Measurements from ENCODE around the gene SP8. TPM values are rescaled to one million over a fixed set of nuclear protein-coding genes. Genes with fewer than 3 reads are reported as not detected.

The SP8 gene
- total RNA-seq, 4 donors from 2014 or later: not detected

DNA sequence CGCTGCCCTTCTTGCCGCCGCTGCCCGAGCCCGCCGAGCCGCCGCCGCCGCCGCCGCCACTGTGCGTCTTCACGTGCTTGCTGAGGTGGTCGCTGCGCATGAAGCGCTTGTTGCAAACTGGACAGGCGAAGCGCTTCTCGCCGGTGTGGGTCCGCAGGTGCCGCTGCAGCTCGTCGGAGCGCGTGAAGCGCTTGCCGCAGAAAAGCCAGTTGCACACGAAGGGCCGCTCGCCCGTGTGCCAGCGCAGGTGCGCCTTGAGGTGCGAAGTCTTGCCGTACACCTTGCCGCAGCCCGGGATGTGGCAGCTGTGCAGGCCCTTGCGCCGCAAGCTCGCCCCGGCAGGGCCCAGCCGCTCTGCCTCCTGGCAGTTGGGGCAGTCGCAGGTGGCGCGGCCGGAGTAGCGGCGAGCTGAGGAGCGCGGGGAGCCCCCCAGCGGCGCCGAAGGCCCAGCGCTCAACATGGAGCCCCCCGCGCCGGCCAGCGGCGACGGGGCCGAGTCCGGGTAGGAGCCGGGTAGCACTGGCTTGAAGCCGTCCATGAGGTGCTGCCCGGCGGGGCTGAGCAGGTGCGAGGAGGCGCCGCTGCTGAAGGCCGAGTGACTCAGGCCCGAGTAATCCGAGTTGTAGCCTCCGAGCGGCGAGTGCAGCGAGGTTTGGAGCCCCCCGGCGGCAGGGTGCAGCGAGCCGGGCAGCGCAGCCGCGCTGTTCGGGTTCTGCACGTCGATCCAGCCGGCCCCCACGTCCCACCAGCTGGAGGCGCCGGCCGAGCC lies 2.1 kb downstream of the SP8 start:
- no peaks in the 10 kb centered on the region for H3K9me3 ChIP-seq
- in situ Hi-C loops (cut with MboI; ENCODE audit: low pct_ligation_motif_present in 1 of 4, low pct_unique_long_range_greater_than_20kb in 1 of 4, low sequenced_read_pairs in 3 of 4): loop anchor here (25.0 kb wide), 3 partner anchors 453 to 728 kb away; no protein-coding TSS in a partner anchor
- intact Hi-C loops (cut with DNase I; ENCODE audit: low total_unique reads): no loop called here
- H3K4me1 ChIP-seq: peaks cover 11 to 43% (median 29%) of the 10 kb centered on the region in 4 donors
- no peaks in the 10 kb centered on the region for H3K36me3 ChIP-seq
- peaks cover 100% of the 10 kb centered on the region for H3K27me3 ChIP-seq
- TF ChIP-seq EP300 (IDR thresholded peaks at IDR 0.05; ENCODE audit: low read depth) (no peak), POLR2A (IDR thresholded peaks at IDR 0.05) (no peak), POLR2AphosphoS5 (IDR thresholded peaks at IDR 0.05) (no peak)
- TF ChIP-seq, protein P1, sequence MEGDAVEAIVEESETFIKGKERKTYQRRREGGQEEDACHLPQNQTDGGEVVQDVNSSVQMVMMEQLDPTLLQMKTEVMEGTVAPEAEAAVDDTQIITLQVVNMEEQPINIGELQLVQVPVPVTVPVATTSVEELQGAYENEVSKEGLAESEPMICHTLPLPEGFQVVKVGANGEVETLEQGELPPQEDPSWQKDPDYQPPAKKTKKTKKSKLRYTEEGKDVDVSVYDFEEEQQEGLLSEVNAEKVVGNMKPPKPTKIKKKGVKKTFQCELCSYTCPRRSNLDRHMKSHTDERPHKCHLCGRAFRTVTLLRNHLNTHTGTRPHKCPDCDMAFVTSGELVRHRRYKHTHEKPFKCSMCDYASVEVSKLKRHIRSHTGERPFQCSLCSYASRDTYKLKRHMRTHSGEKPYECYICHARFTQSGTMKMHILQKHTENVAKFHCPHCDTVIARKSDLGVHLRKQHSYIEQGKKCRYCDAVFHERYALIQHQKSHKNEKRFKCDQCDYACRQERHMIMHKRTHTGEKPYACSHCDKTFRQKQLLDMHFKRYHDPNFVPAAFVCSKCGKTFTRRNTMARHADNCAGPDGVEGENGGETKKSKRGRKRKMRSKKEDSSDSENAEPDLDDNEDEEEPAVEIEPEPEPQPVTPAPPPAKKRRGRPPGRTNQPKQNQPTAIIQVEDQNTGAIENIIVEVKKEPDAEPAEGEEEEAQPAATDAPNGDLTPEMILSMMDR (IDR thresholded peaks at IDR 0.05): no peak
- H3K27ac ChIP-seq: no peak overlapping the region
- 3% methylated on average over 26 of the region's 93 CpGs; no CpG with 5 or more reads in 1 of the 2 donors for WGBS, 2 donors (ENCODE audit: low coverage in 1 of 2)
- no peak for DNase-seq
- peak overlapping the region in 2 of 4 donors; percentile 20 to 47 for H3K4me3 ChIP-seq

DNA sequence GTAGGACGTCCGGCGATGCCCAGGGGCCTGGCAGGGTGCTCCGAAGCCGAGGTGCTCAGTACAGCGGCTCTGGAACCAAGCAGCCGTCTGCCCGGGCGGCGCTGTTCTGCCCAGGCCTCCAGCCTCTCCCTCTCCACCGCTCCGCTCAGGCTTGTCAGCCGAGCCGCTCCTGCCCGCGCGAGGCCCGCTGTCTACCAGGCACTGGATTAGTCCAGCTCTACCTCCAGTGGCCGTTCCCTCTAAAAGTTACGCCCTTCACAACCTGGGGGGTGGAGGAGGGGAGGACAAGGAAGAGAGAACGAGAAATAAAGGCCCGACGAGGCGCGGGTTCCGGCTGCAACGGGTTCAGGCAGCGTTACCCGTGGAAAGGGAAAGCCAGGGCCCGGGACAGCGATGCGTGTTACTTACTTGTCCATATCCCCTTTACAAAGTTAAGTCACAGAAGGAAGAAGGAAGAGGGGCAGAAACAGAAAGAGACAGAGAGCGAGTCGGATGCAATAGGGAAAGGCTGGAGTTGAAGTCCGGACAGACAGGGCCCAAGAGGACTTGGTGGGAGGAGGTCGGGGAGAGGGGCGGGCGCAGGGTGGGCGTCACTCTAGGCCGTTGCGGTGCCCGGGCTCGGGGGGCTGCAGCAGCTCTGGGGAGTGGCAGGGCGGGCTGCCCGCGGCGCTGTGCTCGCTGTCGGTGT lies 2.8 kb downstream of the SP8 start:
- Histone ChIP-seq H3K27me3 (peaks cover 100% of the 10 kb centered on the region), H3K4me3 (peak overlapping the region in 1 of 4 donors; percentile 47), H3K36me3 (no peaks in the 10 kb centered on the region), H3K27ac (no peak overlapping the region), H3K4me1 (peaks cover 11 to 43% (median 29%) of the 10 kb centered on the region in 4 donors), H3K9me3 (no peaks in the 10 kb centered on the region)
- DNase-seq: no peak
- WGBS, 2 donors (ENCODE audit: low coverage in 1 of 2): 7 to 9% methylated on average over 5 to 46 of the region's 49 CpGs
- no peak for TF ChIP-seq POLR2AphosphoS5 (IDR thresholded peaks at IDR 0.05)
- in situ Hi-C loops (cut with MboI; ENCODE audit: low pct_ligation_motif_present in 1 of 4, low pct_unique_long_range_greater_than_20kb in 1 of 4, low sequenced_read_pairs in 3 of 4): loop anchor here (25.0 kb wide), 3 partner anchors 453 to 728 kb away; no protein-coding TSS in a partner anchor
- intact Hi-C loops (cut with DNase I; ENCODE audit: low total_unique reads): no loop called here

DNA sequence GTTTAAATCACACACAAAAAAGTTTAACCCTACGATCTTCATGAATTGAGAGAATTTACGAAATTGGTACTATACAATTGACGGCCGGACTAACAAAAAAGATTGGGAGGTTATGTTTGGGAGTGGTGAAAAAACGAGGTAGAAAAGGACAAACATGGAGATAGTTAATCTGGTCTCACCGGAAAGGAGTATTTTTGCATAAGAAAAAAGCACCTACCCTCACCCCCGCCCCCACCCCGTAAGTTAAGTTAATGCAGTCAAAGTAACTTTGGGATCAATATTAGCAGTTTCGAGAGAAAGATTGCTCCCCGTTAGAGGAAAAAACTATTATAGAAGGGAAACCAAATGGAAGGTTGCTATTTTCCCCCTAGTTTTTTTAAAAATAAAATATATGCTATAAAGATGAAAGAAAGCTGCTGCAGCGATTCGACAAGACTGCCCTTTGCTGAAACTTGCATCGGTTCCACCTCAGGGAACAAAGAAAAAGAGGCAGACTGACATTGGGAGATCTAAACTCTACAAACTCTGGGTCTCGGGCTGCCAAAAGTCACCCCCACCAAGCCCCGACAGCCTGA lies 3.5 kb downstream of the SP8 start:
- Histone ChIP-seq H3K36me3 (no peaks in the 10 kb centered on the region), H3K9me3 (no peaks in the 10 kb centered on the region), H3K27me3 (peaks cover 100% of the 10 kb centered on the region), H3K4me1 (peaks cover 11 to 47% (median 33%) of the 10 kb centered on the region in 4 donors), H3K4me3 (no peak overlapping the region), H3K27ac (no peak overlapping the region)
- in situ Hi-C loops (cut with MboI; ENCODE audit: low pct_ligation_motif_present in 1 of 4, low pct_unique_long_range_greater_than_20kb in 1 of 4, low sequenced_read_pairs in 3 of 4): loop anchor here (25.0 kb wide), 3 partner anchors 454 to 729 kb away; no protein-coding TSS in a partner anchor
- intact Hi-C loops (cut with DNase I; ENCODE audit: low total_unique reads): no loop called here
- DNase-seq: no peak
- 18 to 21% methylated on average over 9 to 15 of the region's 15 CpGs for WGBS, 2 donors (ENCODE audit: low coverage in 1 of 2)
- TF ChIP-seq, protein P1 (IDR thresholded peaks at IDR 0.05): no peak
- no peak for TF ChIP-seq POLR2A (IDR thresholded peaks at IDR 0.05)
- no peak for TF ChIP-seq POLR2AphosphoS5 (IDR thresholded peaks at IDR 0.05)
- TF ChIP-seq EP300 (IDR thresholded peaks at IDR 0.05; ENCODE audit: low read depth): no peak

DNA sequence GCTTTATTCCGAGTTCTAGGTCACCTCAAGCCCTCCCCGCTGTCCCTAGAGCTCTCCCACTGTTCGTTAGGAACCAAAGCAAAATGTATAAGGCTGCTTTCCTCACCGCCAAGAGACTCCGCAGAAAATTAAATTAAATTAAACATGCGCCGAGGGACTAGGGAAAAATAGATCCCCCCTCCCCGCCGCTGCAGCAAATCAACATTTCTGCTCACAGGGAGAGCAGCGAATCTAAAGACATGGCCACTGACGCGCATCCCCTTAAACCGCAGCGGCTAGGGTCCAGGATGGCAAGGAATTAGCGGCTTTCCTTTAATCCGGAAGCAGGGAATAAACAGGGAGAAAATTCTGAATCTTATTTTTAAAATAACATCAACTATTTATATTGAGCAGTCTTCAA lies 7.6 kb downstream of the SP8 start:
- H3K36me3 ChIP-seq: no peaks in the 10 kb centered on the region
- H3K27me3 ChIP-seq: peaks cover 100% of the 10 kb centered on the region
- intact Hi-C loops (cut with DNase I; ENCODE audit: low total_unique reads) (no loop called here), in situ Hi-C loops (cut with MboI; ENCODE audit: low pct_ligation_motif_present in 1 of 4, low pct_unique_long_range_greater_than_20kb in 1 of 4, low sequenced_read_pairs in 3 of 4) (loop anchor here (25.0 kb wide), 3 partner anchors 458 to 733 kb away; no protein-coding TSS in a partner anchor)
- H3K9me3 ChIP-seq: no peaks in the 10 kb centered on the region
- DNase-seq: no peak
- H3K4me1 ChIP-seq: peaks cover 0 to 21% (median 16%) of the 10 kb centered on the region in 4 donors
- WGBS, 2 donors (ENCODE audit: low coverage in 1 of 2): 35 to 62% methylated on average over 13 to 16 of the region's 16 CpGs
- no peak for TF ChIP-seq POLR2AphosphoS5 (IDR thresholded peaks at IDR 0.05)
- TF ChIP-seq, protein P1 (IDR thresholded peaks at IDR 0.05): no peak
- no peak for TF ChIP-seq POLR2A (IDR thresholded peaks at IDR 0.05)
- TF ChIP-seq EP300 (IDR thresholded peaks at IDR 0.05; ENCODE audit: low read depth): no peak
- H3K27ac ChIP-seq: no peak overlapping the region
- H3K4me3 ChIP-seq: no peak overlapping the region

Data from transverse colon (tissue), 4 donors.